Right lobe of liver (tissue), 6 donors: ENCODE results near the gene ASAP2. TPM values are rescaled to one million over a fixed set of nuclear protein-coding genes. Genes with fewer than 3 reads are reported as not detected.

ENCODE experiments used
- ATAC-seq, 4 donors: fragments of 200-7000 bp; cut with Tn5 transposase; one replicate each; pipeline ENCODE4 v1.9.1; 2020; ENCODE audit warnings: mild to moderate bottlenecking in 4 of 4, moderate library complexity in 4 of 4
- DNase-seq, 3 donors: peaks; one replicate each; pipeline ENCODE4 v3.0.0-alpha.2; 2020
- H3K27ac ChIP-seq, 3 donors: fragments of 200-600 bp; one replicate each; pipeline ENCODE4 v1.8.0; 2022
- H3K27me3 ChIP-seq, 2 donors: fragments of 200-600 bp; one replicate each; pipeline ENCODE4 v1.8.0; 2022
- H3K36me3 ChIP-seq, 4 donors: fragments of 200-600 bp; sonication (generic) in 1 of 4; one replicate each; pipeline versions ENCODE4 v1.5.1 to v1.8.0; 2017 to 2022; ENCODE audit warnings: control low read depth in 1 of 4
- H3K4me1 ChIP-seq, 4 donors: fragments of 200-600 bp; sonication (generic) in 1 of 4; one replicate each; pipeline versions ENCODE4 v1.5.1 to v1.8.0; 2017 to 2022; ENCODE audit warnings: control low read depth in 1 of 4
- H3K4me3 ChIP-seq, 3 donors: fragments of 200-600 bp; one replicate each; pipeline ENCODE4 v1.8.0; 2022
- H3K9me3 ChIP-seq, 4 donors: fragments of 200-600 bp; sonication (generic) in 1 of 4; one replicate each; pipeline versions ENCODE4 v1.5.1 to v1.8.0; 2017 to 2022; ENCODE audit warnings: control low read depth in 1 of 4
- POLR2A ChIP-seq: fragments of 450-650 bp; IDR thresholded peaks from one replicate; pipeline ENCODE4 v1.6.1; 2017; ENCODE audit warnings: antibody characterized with exemption, mild to moderate bottlenecking
- WGBS: methylation state at CpG from one replicate; pipeline ENCODE4 v1.1.6; 2018; ENCODE audit warnings: low coverage, low lambda C conversion rate; ENCODE audit not compliant: insufficient coverage; ENCODE audit errors: missing lambda C conversion rate; 5-methylcytosine and 5-hydroxymethylcytosine counted together
- intact Hi-C, 2 donors: fragments of 100-400 bp; cut with DNase I; formaldehyde crosslinking; loops; one replicate each; pipeline versions ENCODE4 v1.11.2 to v1.14.1; 2022
- total RNA-seq, 6 experiments: library from RNA; depleted of rRNA in 2 of 6; stranded (reverse); fragments of >200 nt in 2 of 6; fragmentation: NEBNext Ultra II Directional in 3 of 6; extraction: Animal tissue kit (Norgen Biotek cat#: 25700) in 3 of 6; gene quantifications; one replicate each; pipeline versions ENCODE4 v1.1.0 to v1.2.4, GENCODE V29; 2016 to 2023
- TF ChIP-seq, protein P1 (sequence below), 4 donors: fragments of 200-600 bp in 3 of 4; fragments of 450-650 bp in 1 of 4; IDR thresholded peaks; one replicate each; pipeline versions ENCODE4 v1.5.1 to v1.8.0; 2016 to 2022; ENCODE audit warnings: antibody characterized with exemption in 4 of 4, mild to moderate bottlenecking in 2 of 4
- donor health status: DM: no; HTN: yes; CAD: no.
- donor health status: DM: no; HTN: no; CAD: no.
- donor health status: DM: no; HTN: no; CAD: no.
- donor health status: DM: no; HTN: yes; CAD: no.
- donor health status: DM: no; HTN: yes; CAD: no.

The ASAP2 gene
- total RNA-seq, 6 experiments from 2014 or later, result 2.4 to 5.2 (median 3.9) TPM

DNA sequence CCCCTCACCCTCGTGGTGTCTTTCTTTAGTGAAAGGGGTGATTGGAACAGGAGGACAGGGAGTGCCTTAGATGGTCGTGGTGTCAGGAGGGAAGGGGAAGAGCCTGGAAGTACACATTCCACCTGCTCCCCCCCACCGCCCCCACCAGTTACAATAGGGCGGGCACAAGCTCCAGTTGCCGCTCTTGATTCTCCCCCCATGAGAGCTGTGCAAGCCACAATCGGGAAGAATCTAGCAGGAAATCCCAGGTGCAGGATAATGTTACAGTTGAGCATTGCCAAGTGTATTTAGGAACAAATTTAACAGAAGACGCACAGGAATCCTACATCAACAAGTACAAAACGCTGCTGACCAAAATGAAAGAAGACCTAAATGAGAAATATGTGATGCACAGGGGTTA is 73.6 kb downstream of the ASAP2 start:
- no peaks in the 10 kb centered on the region for H3K9me3 ChIP-seq
- TF ChIP-seq, protein P1, sequence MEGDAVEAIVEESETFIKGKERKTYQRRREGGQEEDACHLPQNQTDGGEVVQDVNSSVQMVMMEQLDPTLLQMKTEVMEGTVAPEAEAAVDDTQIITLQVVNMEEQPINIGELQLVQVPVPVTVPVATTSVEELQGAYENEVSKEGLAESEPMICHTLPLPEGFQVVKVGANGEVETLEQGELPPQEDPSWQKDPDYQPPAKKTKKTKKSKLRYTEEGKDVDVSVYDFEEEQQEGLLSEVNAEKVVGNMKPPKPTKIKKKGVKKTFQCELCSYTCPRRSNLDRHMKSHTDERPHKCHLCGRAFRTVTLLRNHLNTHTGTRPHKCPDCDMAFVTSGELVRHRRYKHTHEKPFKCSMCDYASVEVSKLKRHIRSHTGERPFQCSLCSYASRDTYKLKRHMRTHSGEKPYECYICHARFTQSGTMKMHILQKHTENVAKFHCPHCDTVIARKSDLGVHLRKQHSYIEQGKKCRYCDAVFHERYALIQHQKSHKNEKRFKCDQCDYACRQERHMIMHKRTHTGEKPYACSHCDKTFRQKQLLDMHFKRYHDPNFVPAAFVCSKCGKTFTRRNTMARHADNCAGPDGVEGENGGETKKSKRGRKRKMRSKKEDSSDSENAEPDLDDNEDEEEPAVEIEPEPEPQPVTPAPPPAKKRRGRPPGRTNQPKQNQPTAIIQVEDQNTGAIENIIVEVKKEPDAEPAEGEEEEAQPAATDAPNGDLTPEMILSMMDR (IDR thresholded peaks at IDR 0.05), result no peak
- no peak for TF ChIP-seq POLR2A
- WGBS, result 66% methylated on average over 4 of the region's 8 CpGs
- H3K36me3 ChIP-seq, result no peaks in the 10 kb centered on the region
- ATAC-seq (no peak), DNase-seq (no peak)
- H3K4me3 ChIP-seq, result no peak overlapping the region
- no peaks in the 10 kb centered on the region for H3K4me1 ChIP-seq
- intact Hi-C loops, result no loop called here
- no peaks in the 10 kb centered on the region for H3K27me3 ChIP-seq
- H3K27ac ChIP-seq, result no peak overlapping the region

- Histone ChIP-seq H3K27me3 (no peaks in the 10 kb centered on the region), H3K9me3 (no peaks in the 10 kb centered on the region), H3K36me3 (no peaks in the 10 kb centered on the region), H3K4me1 (no peaks in the 10 kb centered on the region), H3K27ac (no peak overlapping the region), H3K4me3 (no peak overlapping the region)
- TF ChIP-seq, protein P1 (IDR thresholded peaks at IDR 0.05), result no peak
- TF ChIP-seq POLR2A, result no peak
- DNase-seq (no peak), ATAC-seq (no peak)
- WGBS, result 89% methylated on average over 4 of the region's 7 CpGs
- intact Hi-C loops, result no loop called here
Measured at GRCh38 chr2:9281145-9281544, 74.5 kb downstream of the ASAP2 start.

- intact Hi-C loops, result no loop called here
- no peak overlapping the region for H3K4me3 ChIP-seq
- H3K36me3 ChIP-seq, result no peaks in the 10 kb centered on the region
- no peak for DNase-seq
- no peaks in the 10 kb centered on the region for H3K4me1 ChIP-seq
- no peaks in the 10 kb centered on the region for H3K9me3 ChIP-seq
- TF ChIP-seq POLR2A, result no peak
- TF ChIP-seq, protein P1 (IDR thresholded peaks at IDR 0.05), result no peak
- ATAC-seq, result no peak
- H3K27me3 ChIP-seq, result no peaks in the 10 kb centered on the region
- WGBS, result 85% methylated on average over 13 of the region's 13 CpGs
- no peak overlapping the region for H3K27ac ChIP-seq
Measured at GRCh38 chr2:9282128-9283112, 75.8 kb downstream of the ASAP2 start.

DNA sequence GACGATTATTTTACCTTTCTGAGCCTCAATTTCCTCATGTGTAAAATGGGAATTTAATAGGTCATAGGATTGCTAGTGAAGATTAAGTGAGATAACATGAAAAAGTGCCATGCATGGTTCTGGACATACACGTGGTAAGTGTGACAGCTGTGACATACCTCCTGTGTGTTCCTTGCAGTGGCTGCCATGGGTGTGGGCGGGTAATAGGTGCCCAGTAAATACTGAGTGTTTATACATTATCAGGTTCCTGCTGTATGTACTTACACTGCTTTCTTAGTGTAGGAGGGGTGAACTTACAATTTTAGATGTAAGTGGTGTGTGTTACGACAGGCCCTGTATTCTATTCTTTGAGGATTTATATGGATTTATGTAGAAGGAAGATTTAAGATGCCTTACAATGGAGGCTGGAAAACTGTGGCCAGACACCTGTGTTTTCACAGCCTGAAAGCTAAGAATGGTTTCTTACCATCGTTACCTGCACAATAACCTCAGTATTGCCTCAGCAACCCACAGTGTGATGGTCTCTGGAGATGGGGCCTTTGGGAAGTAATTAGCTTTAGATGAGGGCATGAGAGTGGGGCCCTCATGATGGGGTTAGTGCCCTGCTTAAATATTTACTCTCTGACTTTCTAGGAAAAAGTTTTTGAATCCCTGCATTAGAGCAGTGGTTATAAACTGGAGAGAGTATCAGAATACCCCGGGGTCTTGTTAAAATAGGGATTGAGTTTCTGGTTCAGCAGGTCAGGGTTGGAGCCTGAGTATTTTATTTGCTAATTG is 78.1 kb downstream of the ASAP2 start:
- no peak for TF ChIP-seq POLR2A
- TF ChIP-seq, protein P1 (IDR thresholded peaks at IDR 0.05), result no peak
- intact Hi-C loops, result no loop called here
- DNase-seq, result no peak
- 82% methylated on average over 5 of the region's 6 CpGs for WGBS
- Histone ChIP-seq H3K36me3 (no peaks in the 10 kb centered on the region), H3K9me3 (no peaks in the 10 kb centered on the region), H3K27me3 (no peaks in the 10 kb centered on the region), H3K4me3 (no peak overlapping the region), H3K27ac (no peak overlapping the region), H3K4me1 (no peaks in the 10 kb centered on the region)
- no peak for ATAC-seq
